IgD-negative memory B cell (primary cell): ENCODE measurements around the gene BICRA. TPM values are rescaled to one million over a fixed set of nuclear protein-coding genes. Genes with fewer than 3 reads are reported as not detected.
"Not testable (repeated sequence)": the region's sequence is repeated elsewhere in the genome, so short reads cannot be mapped to it uniquely, and the experiment has no call there.

Experiments
- H3K27ac Mint-ChIP-seq, 3 donors: one replicate each; pipeline ENCODE4 v1.8.0; 2020 to 2022; ENCODE audit warnings: mild to moderate bottlenecking in 3 of 3, mixed read lengths in 3 of 3, moderate library complexity in 1 of 3
- H3K27me3 Mint-ChIP-seq: one replicate; pipeline ENCODE4 v1.8.0; 2021; ENCODE audit warnings: mixed read lengths
- H3K36me3 Mint-ChIP-seq: one replicate; pipeline ENCODE4 v1.8.0; 2020; ENCODE audit warnings: mild to moderate bottlenecking, mixed read lengths
- H3K4me1 Mint-ChIP-seq, 3 donors: one replicate each; pipeline ENCODE4 v1.8.0; 2020 to 2022; ENCODE audit warnings: mixed read lengths in 3 of 3, mild to moderate bottlenecking in 1 of 3
- H3K4me3 Mint-ChIP-seq, 4 donors: one replicate each; pipeline ENCODE4 v1.8.0; 2020 to 2022; ENCODE audit warnings: mild to moderate bottlenecking in 4 of 4, mixed read lengths in 4 of 4, moderate library complexity in 3 of 4
- H3K9me3 Mint-ChIP-seq, 3 donors: one replicate each; pipeline ENCODE4 v1.8.0; 2020 to 2021; ENCODE audit warnings: mixed read lengths in 3 of 3, mild to moderate bottlenecking in 1 of 3
- polyA plus RNA-seq: library from polyadenylated mRNA; unstranded; fragments of 300-500 nt; fragmentation: Illumina TruSeq; gene quantifications from one replicate; pipeline ENCODE4 v1.2.3, GENCODE V29; 2021

The BICRA gene
- polyA plus RNA-seq: 0.71 TPM

DNA sequence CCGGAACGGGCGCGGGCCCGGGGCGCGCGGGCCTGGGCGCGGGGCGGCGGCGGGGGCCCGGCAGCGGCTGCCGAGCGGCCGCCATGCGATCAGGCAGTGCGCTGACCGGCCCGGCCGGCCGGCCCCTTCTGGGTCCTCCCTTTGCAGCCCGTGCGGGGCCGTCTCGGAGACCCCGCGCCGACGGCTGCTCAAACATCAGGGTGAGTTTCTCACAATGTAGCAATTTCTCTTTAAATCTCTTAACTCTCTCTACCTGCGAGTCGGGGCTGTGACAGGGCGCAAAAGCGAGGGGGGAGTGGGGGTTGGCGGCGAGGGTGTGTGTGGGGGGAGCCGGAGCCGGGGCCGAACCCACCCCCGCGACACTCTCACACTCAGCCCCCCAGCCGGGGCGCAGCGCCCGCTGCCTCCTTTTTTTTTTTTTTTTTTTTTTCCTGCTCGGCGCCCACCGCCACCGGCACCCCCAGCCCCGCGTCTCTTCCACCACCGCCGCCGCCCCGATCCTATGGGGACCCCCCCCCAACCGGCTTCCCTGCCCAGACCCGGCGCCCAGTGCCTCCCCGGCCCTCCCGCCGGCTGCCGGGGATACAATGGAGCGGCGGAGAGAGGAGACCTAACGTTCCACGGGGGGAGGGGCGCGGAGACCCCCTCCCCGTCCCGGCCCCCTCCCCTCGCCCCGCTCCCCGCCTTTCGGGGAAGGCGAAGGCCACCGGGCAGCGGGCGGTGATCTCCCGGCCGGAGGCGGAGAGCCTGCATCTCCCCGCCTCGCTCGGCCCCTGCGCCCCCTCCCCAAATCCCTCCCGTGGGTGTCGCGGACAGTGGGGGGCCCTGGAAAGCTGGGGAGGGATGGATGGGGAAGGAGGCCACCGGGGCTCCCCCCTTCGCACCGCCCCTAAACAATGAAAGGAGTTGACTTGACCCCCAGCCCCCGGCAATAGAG, at the start of gene BICRA:
Gene BICRA, plus strand, starts transcription at position 166 of the 937 bp plus-strand sequence. CDS start 64,441 bp downstream, outside the sequence.
- H3K9me3 Mint-ChIP-seq: peaks cover 0 to 4% (median 0%) of the 10 kb centered on the region in 3 donors
- H3K4me3 Mint-ChIP-seq: peak within 1 kb of the TSS; percentile 94 to 97 (median 96)
- H3K36me3 Mint-ChIP-seq: peaks cover 2% of the 10 kb centered on the region
- H3K27me3 Mint-ChIP-seq: peaks cover 3% of the 10 kb centered on the region
- H3K27ac Mint-ChIP-seq: peak within 1 kb of the TSS; percentile 85 to 96 (median 89)
- peaks cover 14 to 28% (median 19%) of the 10 kb centered on the region in 3 donors for H3K4me1 Mint-ChIP-seq

DNA sequence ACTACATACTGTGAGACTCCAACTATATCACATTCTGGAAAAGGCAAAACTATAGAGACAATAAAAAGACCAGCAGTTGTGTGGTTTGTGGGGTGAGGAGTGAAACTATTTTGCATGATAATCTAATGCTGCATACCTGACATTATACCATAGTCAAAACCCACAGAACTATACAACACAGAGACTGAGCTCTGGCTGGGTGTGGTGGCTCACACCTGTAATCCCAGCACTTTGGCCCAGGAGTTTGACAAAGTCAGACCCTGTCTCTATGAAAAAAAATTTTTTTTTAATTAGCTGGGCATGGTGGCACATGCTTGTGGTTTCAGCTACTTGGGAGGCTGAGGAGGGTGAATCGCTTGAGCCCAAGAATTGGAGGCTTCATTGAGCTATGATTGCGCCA, 47.9 kb upstream of the BICRA start:
- no peaks in the 10 kb centered on the region for H3K9me3 Mint-ChIP-seq
- H3K4me3 Mint-ChIP-seq: no peak overlapping the region
- peaks cover 0 to 4% (median 1%) of the 10 kb centered on the region in 3 donors for H3K4me1 Mint-ChIP-seq
- H3K27me3 Mint-ChIP-seq: peaks cover 14% of the 10 kb centered on the region
- no peaks in the 10 kb centered on the region for H3K36me3 Mint-ChIP-seq
- no peak overlapping the region for H3K27ac Mint-ChIP-seq

DNA sequence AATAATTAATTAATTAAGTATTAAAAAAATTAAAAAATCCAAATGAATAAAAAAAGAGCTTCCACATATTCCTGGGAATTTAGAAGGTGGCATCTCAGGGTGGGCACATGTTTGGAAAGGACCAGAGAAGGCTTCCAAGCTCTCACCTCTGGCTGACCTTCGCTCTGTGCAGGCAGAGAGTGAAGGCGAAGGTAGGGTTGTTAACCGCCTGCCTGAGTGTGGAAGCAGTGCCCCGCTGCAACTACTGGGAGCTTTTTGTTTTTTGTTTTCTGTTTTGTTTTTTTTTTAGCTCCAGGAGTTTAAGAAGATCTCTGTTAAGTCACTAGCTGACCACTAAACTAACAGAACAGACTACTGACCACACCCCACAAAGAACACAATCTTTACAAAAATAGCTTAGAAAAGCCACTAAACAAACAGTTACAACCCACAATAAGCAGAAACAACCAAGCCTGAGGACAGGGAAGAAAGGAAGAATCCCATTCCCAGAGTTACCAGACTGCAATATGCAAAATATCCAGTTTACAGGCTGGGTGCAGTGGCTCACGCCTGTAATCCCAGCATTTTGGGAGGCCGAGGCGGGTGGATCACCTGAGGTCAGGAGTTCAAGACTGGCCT, 47.4 kb upstream of the BICRA start:
- peaks cover 14% of the 10 kb centered on the region for H3K27me3 Mint-ChIP-seq
- no peaks in the 10 kb centered on the region for H3K36me3 Mint-ChIP-seq
- no peaks in the 10 kb centered on the region for H3K9me3 Mint-ChIP-seq
- H3K4me3 Mint-ChIP-seq: no peak overlapping the region
- no peak overlapping the region for H3K27ac Mint-ChIP-seq
- H3K4me1 Mint-ChIP-seq: peaks cover 0 to 4% (median 1%) of the 10 kb centered on the region in 3 donors

DNA sequence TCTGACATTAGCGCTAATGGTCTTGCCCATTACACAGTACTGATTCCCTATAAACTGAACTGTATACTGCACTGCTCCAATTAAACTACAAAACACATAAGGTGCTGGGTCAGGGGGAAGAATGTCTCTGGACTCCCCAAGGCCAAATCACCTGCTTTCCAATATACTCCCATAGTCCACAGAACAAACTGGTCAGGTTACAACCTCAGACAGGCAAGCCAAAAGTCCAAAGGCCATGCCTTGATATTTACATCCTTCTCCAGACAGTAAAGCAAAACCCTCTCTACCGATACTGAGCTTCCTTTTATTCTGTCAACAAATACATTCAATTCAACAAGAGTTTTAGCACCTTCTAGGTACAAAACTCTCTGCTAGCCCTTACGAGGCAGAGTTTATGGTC, 44.9 kb upstream of the BICRA start:
- Mint-ChIP-seq H3K27ac (no peak overlapping the region), H3K4me3 (no peak overlapping the region), H3K4me1 (peaks cover 0 to 4% (median 1%) of the 10 kb centered on the region in 3 donors), H3K36me3 (no peaks in the 10 kb centered on the region), H3K27me3 (peaks cover 9% of the 10 kb centered on the region), H3K9me3 (no peaks in the 10 kb centered on the region)

GRCh38 chr19:47569331-47569730, 39.6 kb upstream of the BICRA start:
- peaks cover 0 to 6% (median 2%) of the 10 kb centered on the region in 3 donors for H3K4me1 Mint-ChIP-seq
- peaks cover 20% of the 10 kb centered on the region for H3K27me3 Mint-ChIP-seq
- no peaks in the 10 kb centered on the region for H3K36me3 Mint-ChIP-seq
- no peak overlapping the region for H3K4me3 Mint-ChIP-seq
- H3K9me3 Mint-ChIP-seq: peaks cover 0 to 1% (median 0%) of the 10 kb centered on the region in 3 donors
- no peak overlapping the region for H3K27ac Mint-ChIP-seq

DNA sequence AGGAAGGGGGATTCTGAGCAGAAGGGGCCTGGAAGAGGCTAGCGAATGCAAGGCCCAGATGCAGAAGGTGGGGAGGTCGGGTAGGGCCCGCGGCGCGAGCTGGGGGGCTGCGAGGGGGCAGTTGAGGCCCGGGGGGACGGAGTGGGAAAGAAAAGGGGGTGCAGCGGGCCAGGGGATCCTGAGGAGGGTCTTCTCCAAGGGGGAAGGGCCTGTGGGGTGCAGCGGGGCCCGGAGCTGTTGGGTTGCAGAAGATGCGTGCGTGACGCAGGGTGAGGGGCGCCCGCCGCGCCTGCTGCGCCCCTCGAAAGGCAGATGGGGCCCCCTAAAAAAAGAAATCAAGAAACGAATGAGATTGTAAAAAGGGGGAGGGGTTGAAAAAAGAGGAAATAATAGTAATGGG, 36.3 kb upstream of the BICRA start:
- peaks cover 30% of the 10 kb centered on the region for H3K27me3 Mint-ChIP-seq
- no peak overlapping the region for H3K27ac Mint-ChIP-seq
- peak overlapping the region in 1 of 4 donors; percentile 58 for H3K4me3 Mint-ChIP-seq
- H3K9me3 Mint-ChIP-seq: peaks cover 0 to 3% (median 0%) of the 10 kb centered on the region in 3 donors
- no peaks in the 10 kb centered on the region for H3K36me3 Mint-ChIP-seq
- peaks cover 6 to 14% (median 6%) of the 10 kb centered on the region in 3 donors for H3K4me1 Mint-ChIP-seq

- Mint-ChIP-seq H3K27ac (no peak within 1 kb of the TSS), H3K27me3 (peaks cover 33% of the 10 kb centered on the region), H3K9me3 (peaks cover 0 to 3% (median 0%) of the 10 kb centered on the region in 3 donors), H3K36me3 (no peaks in the 10 kb centered on the region), H3K4me1 (peaks cover 9 to 16% (median 9%) of the 10 kb centered on the region in 3 donors), H3K4me3 (peak within 1 kb of the TSS in 3 of 4 donors; percentile 12 to 67 (median 58))
These were observed 35.6 kb upstream of the BICRA start, which contains the start of gene ZNF541 for GRCh38 chr19:47573071-47574026. TSS of gene ZNF541 (minus strand) at chr19:47573148. CDS start at chr19:47555856, 17,292 bp downstream.

- H3K4me3 Mint-ChIP-seq: no peak overlapping the region
These were observed 28.5 kb upstream of the BICRA start for GRCh38 chr19:47580397-47580796.

DNA sequence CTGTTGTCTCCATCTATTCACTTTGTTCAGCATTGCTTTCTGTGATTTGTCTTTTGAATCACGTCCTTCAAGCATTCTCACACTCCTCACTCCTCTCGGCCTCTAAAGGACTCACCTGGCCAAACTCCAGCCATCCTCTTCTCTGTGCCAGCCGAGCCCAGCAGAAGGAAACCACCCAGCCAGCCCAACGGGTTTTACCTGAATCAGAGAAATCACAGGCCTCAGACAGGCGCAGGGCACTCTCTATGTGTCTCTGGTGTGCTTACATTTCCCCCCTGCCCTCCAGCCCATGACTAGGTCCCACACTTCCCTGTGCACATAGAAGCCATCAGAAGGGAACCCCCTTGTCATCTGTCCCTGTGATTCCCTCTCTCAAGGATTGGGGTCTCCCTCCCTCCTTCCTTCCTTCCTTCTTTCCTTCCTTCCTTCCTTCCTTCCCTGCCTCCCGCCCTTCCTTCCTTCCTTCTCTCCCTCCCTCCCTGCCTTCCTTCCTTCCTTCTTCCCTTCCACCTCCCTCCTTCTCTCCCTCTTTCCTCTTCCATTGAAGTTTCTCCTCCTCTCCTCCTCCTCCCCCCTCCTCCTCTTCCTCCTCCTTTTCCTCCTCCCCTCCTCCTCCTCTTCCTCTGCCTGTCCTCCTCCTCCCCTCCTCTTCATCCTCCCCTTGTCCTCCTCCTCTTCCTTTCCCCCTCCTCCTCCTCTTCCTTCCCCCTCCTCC, 27.2 kb upstream of the BICRA start:
- Mint-ChIP-seq H3K36me3 (no peaks in the 10 kb centered on the region), H3K27ac (peak overlapping the region; percentile 2 to 81 (median 26)), H3K4me3 (no peak overlapping the region), H3K9me3 (peaks cover 2 to 10% (median 4%) of the 10 kb centered on the region in 3 donors), H3K4me1 (peaks cover 6 to 14% (median 13%) of the 10 kb centered on the region in 3 donors), H3K27me3 (peaks cover 40% of the 10 kb centered on the region)

More at GRCh38 chr19:47580397-47580796, 28.5 kb upstream of the BICRA start:
- H3K27ac Mint-ChIP-seq: peak overlapping the region in 2 of 3 donors; percentile 16 to 52
- H3K4me1 Mint-ChIP-seq: peaks cover 10 to 14% (median 13%) of the 10 kb centered on the region in 3 donors
- H3K36me3 Mint-ChIP-seq: no peaks in the 10 kb centered on the region
- H3K27me3 Mint-ChIP-seq: peaks cover 41% of the 10 kb centered on the region
- H3K9me3 Mint-ChIP-seq: peaks cover 0 to 6% (median 0%) of the 10 kb centered on the region in 3 donors

DNA sequence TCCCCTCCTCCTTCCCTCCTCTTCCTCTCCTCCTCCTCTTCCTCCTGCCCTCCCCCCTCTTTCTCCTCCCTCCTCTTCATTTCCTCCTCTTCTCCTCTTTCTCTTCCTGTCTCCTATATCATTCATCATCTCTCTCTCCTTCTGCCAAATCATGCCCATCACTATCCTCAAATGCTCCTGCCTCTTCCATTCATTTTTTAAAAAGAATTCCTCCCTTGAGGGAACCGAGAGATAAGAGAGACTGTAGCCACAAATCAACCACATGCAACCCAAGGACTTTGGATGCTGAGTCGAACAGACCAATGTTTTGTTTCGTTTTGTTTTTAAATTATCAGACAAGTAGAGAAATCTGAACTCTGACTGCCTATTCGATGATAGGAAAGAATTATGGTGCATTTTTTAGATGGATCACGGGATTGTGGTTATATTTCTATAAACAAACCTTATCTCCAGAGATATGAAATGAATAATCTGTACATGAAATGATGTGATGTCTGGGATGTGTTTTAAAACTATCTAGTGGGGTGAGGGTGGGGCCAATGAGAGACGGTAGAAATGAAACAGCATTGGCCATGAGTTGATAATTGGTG, 26.5 kb upstream of the BICRA start:
- H3K36me3 Mint-ChIP-seq: no peaks in the 10 kb centered on the region
- peaks cover 5 to 10% (median 9%) of the 10 kb centered on the region in 3 donors for H3K4me1 Mint-ChIP-seq
- H3K27ac Mint-ChIP-seq: no peak overlapping the region
- H3K4me3 Mint-ChIP-seq: no peak overlapping the region
- H3K27me3 Mint-ChIP-seq: peaks cover 39% of the 10 kb centered on the region
- H3K9me3 Mint-ChIP-seq: peaks cover 2 to 10% (median 4%) of the 10 kb centered on the region in 3 donors

- Mint-ChIP-seq H3K9me3 (peaks cover 2 to 10% (median 4%) of the 10 kb centered on the region in 3 donors), H3K27me3 (peaks cover 36% of the 10 kb centered on the region)
- H3K27ac Mint-ChIP-seq, H3K36me3 Mint-ChIP-seq, H3K4me1 Mint-ChIP-seq, H3K4me3 Mint-ChIP-seq: not testable (repeated sequence)
These were observed 25.8 kb upstream of the BICRA start for GRCh38 chr19:47583161-47583560.

GRCh38 chr19:47587295-47587694, 21.6 kb upstream of the BICRA start:
- peaks cover 4 to 9% (median 4%) of the 10 kb centered on the region in 3 donors for H3K9me3 Mint-ChIP-seq
- no peak overlapping the region for H3K27ac Mint-ChIP-seq
- H3K4me3 Mint-ChIP-seq: no peak overlapping the region
- peaks cover 0 to 4% (median 2%) of the 10 kb centered on the region in 3 donors for H3K4me1 Mint-ChIP-seq
- no peaks in the 10 kb centered on the region for H3K36me3 Mint-ChIP-seq
- peaks cover 26% of the 10 kb centered on the region for H3K27me3 Mint-ChIP-seq

DNA sequence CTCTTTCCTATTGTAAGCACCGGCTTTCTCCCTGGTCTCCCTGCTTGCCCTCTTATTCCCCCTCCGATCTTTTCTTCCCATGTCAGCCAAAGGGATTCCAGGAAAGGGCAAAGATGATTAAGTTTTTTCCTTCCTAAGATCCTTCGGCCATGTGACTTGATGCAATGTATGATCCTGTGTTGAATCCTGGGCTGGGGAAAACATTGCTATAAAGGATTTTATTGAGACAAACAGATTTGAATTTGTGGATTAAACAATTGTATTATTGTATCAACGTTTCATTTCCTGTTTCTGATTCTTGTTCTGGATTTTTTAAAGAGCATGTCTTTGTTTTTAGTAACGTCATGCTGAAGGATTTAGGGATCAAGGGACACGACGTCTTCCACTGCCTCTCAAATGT, 19.1 kb upstream of the BICRA start:
- Mint-ChIP-seq H3K27me3 (peaks cover 21% of the 10 kb centered on the region), H3K27ac (no peak overlapping the region), H3K9me3 (peaks cover 4 to 9% (median 4%) of the 10 kb centered on the region in 3 donors), H3K4me1 (no peaks in the 10 kb centered on the region), H3K4me3 (no peak overlapping the region), H3K36me3 (no peaks in the 10 kb centered on the region)
